ENCODE data around the gene PSENEN.

PSENEN gene

DNA sequence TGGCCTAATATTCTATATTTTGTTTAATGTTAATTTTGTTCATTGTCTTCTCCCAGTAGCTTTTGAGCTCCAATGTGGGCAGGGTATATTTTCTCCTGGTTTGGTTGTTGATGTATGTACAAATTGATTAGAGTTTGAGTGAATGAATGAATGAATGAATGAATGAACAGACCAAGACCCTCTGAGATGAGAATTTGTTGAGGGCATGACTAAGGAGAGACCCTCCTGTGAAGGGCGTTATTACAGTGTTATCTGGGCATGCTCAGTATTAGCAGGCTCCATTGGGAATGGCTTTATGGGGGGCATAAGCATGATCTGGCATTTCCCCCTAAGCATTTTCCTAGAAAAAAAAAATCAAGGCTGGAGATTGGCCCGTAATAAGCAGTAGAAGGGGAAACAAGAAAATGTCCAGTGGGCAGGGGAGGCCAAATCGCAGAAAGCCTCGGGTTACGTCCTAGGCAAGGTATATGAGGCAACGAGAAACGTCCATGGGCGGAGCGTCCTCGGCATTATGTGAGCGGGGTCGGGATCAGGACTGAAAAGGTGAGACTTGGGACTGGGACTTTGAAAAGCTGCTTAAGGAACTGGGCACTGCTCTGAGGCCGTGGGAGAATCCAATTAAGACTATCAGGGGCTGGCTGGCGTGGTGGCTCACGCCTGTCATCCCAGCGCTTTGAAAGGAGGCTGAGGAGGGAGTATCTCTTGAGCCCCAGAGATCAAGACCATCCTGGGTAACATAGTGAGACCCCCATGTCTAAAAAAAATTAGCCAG is 29.0 kb downstream of the PSENEN start:
- no peak for DNase-seq

DNA sequence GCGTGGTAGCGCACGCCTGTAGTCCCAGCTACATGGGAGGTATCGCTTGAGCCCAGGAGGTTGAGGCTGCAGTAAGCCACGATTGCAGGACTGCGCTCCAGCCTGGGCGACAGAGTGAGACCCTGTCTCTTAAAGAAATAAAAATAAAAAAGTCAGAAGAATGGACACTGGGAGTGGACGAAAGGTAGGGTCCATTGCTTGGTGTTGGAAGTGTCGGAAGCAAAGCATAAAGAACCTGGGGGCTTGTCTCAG is 29.5 kb downstream of the PSENEN start:
- DNase-seq, result no peak

DNA sequence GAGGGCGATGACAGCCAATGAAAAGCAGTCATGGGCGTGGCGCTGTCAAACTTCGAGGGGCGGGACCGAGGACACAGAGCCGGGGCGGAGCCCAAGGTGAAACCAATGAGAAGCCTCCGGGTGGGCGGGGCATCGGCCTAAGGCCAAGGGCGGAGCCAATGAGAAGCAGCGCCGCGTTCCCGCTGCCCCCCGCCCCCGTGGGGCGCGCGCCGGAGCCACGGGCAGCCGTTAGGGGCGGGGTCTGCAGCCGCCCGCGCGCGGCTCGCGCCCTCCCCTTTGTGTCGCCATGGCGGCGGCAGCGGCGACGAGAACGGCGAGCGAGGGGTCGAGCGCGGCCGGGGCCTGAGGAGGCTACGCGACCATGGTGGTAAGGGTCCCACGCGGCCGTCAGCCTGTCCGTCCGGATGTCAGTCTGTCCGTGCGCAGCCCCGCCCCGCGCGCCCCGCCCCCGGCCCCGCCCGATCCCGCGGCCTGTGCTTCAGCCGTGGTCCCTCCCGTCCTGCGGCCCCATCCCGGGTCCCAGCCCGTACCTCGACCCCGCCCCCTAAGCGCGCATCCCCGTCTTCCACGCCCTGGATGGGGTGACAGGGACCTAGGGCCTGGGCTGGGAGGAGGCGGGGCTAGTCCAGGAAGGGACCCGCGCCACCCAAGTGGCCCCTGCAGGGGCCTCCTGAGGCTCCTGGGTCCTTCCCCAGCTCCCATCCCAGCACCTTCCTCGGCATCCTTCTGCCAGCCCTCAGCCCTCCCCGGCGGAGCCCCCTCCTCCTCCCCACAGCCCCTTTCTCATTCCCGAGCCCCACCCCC is 30.0 kb downstream of the PSENEN start, which contains the start of gene ARHGAP33:
ARHGAP33 (plus strand) TSS at position 267 of the 804 bp plus-strand sequence; CDS start at position 362, 95 bp downstream.
- peak; percentile 99 for DNase-seq

- DNase-seq, result no peak
Observed at GRCh38 chr19:35776102-35776788, 30.8 kb downstream of the PSENEN start.

DNA sequence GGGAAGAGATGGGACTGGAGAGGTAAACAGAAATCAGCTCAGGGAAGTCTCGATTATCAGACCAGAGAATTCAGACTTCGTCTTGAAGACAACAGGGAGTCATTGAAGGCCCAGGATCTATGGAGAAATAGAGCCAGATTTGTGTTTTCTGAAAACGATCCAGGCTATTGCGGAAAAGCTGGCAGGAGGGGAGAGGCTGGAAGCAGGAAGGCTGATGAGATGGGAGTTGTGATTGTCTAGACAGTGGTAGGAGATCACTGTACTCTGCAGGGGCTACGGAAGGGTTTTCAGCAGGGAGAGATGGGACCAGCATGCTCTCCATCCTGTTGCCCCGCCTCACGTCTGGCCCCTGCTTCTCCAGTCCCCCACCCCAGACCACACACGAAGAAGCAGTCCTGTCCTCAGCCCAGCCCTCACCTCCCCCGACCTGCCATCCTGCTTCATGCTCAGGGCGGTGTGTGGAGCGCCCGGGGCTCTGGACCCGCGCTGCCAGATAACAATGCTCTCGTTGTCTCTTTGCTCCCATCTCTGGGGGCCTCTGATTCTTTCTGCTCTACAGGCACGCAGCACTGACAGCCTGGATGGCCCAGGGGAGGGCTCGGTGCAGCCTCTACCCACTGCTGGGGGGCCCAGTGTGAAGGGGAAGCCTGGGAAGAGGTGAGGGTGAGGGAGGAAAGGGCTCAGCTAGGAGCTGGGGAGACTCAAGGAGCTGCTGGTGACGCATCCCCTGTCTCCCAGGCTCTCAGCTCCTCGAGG is 31.8 kb downstream of the PSENEN start:
- no peak for DNase-seq

DNA sequence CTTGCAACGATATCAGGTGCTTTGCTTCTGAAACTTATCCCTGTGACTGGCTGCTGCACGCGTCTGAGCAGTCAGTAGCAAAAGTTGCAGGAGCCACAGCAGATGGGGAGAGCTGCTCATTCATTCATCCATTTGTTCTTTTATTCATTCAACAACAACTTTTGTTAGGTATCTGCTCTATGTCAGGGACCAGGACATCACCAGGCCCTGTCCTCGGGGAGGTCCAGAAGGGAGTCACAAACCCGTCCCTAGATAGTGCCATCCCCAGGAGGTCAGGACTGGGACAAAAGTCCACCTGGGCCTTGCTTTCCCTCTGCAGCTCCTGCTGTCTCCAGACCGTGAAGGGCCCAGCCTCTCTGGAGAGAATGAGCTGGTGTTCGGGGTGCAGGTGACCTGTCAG is 32.5 kb downstream of the PSENEN start:
- DNase-seq, result no peak

GRCh38 chr19:35779033-35779432 is 33.6 kb downstream of the PSENEN start:
- DNase-seq, result no peak

DNA sequence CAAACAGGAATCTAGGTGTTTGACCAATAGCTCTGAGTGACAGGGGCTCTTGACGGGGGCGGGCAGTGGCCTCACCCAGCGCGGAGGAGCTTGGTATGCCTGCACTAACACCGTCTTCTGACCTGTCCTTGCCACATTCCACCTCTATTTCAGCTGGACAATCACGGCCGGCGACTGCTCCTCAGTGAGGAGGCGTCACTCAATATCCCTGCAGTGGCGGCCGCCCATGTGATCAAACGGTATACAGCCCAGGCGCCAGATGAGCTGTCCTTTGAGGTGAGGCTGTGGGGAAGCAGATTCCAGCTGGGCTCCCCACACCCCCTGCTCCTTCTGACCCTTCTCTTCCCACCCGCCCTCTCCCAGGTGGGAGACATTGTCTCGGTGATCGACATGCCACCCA is 34.6 kb downstream of the PSENEN start:
- no peak for DNase-seq

- DNase-seq, result no peak
Observed at GRCh38 chr19:35780717-35781116, 35.3 kb downstream of the PSENEN start.

DNA sequence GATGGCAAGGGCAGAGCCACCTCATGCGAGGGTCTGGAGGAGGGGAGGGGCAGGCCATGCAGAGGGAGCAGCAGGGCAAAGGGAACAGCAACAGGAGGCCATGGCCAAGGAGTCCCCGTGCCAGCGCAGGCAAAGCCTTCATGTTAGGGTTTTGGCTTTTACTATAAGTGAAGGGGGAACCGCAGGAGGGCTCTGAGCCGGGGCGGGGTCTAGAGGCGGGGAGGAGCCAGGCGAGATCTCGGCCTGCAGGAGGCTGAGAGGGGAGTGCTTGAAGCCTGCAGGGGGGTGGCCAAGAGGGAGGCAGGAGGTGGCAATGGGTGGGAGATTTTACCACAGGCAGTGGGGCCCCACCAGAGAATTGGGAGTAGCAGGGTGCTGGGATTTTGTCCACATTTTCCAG is 36.2 kb downstream of the PSENEN start:
- no peak for DNase-seq

- no peak for DNase-seq
Observed at GRCh38 chr19:35782589-35782988, 37.1 kb downstream of the PSENEN start.

- no peak for DNase-seq
Observed at GRCh38 chr19:35783469-35784434, 38.3 kb downstream of the PSENEN start.

DNA sequence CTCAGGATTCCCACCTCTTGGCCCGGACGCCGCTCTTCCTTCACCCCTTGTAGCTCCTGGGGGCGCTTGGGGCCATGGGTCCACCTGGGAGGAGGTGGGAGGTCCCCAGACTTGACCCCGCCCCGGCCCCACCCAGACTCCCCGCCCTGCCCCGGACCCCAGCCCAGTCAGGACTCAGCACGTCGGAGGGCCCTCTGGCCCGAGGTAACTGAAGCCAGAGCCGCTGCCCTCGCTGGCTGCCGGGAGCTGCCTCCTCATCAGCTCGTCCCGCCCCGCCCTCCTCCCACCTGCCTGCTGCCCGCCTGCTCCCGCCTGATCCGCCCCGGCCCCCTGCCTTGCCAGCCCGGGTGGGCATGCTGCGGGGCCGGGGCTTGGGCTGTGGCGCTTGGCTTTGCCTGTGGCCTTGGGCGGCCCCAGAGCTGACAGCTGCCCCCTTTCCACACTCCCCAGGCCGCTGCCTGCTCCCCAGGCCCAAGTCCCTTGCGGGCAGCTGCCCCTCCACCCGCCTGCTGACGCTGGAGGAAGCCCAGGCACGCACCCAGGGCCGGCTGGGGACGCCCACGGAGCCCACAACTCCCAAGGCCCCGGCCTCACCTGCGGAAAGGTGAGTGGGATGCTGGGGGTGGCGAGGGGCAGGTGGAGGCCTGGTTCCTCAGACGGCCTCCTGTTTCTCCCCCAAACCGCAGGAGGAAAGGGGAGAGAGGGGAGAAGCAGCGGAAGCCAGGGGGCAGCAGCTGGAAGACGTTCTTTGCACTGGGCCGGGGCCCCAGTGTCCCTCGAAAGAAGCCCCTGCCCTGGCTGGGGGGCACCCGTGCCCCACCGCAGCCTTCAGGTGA is 39.3 kb downstream of the PSENEN start:
- DNase-seq, result no peak

- no peak for DNase-seq
Observed at GRCh38 chr19:35785339-35785627, 39.8 kb downstream of the PSENEN start.

DNA sequence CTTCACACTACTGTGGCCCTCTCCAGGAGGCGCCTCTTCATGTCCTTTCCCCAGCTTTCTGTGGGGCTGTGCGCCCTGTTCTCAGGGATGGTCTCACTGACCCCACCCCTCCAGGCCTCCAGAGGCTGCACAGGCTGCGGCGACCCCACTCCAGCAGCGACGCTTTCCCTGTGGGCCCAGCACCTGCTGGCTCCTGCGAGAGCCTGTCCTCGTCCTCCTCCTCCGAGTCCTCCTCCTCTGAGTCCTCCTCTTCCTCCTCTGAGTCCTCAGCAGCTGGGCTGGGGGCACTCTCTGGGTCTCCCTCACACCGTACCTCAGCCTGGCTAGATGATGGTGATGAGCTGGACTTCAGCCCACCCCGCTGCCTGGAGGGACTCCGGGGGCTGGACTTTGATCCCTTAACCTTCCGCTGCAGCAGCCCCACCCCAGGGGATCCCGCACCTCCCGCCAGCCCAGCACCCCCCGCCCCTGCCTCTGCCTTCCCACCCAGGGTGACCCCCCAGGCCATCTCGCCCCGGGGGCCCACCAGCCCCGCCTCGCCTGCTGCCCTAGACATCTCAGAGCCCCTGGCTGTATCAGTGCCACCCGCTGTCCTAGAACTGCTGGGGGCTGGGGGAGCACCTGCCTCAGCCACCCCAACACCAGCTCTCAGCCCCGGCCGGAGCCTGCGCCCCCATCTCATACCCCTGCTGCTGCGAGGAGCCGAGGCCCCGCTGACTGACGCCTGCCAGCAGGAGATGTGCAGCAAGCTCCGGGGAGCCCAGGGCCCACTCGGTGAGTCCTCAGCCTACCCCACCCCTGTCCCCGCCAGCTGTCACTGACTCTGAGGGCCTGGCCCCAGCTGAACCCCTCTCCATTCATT is 41.1 kb downstream of the PSENEN start:
- no peak for DNase-seq

DNA sequence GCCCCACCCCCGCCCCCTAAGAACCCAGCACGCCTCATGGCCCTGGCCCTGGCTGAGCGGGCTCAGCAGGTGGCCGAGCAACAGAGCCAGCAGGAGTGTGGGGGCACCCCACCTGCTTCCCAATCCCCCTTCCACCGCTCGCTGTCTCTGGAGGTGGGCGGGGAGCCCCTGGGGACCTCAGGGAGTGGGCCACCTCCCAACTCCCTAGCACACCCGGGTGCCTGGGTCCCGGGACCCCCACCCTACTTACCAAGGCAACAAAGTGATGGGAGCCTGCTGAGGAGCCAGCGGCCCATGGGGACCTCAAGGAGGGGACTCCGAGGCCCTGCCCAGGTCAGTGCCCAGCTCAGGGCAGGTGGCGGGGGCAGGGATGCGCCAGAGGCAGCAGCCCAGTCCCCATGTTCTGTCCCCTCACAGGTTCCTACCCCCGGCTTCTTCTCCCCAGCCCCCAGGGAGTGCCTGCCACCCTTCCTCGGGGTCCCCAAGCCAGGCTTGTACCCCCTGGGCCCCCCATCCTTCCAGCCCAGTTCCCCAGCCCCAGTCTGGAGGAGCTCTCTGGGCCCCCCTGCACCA is 41.9 kb downstream of the PSENEN start:
- no peak for DNase-seq

DNA sequence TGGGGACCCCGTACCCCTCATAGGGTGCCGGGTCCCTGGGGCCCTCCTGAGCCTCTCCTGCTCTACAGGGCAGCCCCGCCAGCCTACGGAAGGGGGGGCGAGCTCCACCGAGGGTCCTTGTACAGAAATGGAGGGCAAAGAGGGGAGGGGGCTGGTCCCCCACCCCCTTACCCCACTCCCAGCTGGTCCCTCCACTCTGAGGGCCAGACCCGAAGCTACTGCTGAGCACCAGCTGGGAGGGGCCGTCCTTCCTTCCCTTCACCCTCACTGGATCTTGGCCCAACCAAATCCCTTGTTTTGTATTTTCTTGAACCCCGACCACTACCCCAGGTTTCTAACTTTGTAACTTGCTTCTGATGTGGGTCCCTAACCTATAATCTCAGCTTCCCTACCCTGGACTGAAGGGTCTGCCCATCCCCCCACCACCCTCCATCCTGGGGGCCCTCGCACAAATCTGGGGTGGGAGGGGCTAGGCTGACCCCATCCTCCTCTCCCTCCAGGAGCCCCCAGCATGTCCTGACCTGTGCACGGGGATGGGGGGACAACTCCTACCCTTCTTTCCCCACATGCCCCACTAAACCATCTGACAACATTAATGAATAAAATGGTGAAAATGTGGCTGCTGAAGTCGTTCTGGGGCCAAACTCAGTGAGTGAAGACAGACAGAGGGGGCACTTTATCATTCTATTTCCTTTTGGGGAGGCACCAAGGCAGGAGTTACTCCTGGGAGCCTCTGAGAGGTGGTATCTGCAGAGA is 42.9 kb downstream of the PSENEN start:
- DNase-seq, result no peak

DNA sequence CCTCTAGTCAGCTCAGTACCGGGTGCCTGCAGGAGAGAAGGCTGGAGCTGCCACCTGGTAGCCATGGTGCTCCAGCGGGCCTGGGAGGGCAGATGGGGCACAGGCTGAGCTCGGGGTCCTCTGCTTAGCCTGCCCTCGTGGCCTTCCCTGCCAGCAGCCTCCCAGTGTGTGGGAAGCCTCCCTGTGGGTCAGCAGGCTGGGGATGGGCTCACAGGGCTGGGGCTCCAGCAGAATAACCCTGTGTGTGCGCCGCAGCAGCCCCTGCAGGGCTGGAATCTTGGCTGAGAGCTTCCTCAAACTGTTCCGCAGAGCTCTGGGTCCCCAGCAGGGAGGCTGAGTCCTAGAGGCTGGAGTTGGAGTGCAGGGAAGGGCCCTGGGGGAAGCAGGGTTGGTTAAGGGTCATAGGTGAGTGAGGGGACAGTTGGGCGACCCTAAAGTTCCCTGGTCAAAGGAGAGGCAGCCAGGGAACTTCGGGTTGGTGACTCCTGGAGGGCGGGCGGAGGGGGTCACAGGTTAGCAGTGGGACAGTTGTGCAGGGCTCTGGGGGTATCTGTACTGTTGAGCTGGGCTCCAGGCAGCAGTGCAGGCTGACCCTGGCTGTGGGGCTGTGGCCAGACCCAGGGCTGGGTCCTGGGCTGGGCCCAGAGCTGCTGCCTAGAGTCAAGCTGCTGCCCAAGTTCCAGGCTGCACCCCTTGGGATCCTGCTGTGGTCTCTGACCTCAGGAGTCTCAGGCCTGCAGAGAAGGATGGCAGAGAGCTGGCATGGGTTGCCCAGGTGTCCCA is 43.9 kb downstream of the PSENEN start:
- DNase-seq, result no peak

All from activated CD4-positive, alpha-beta T cell treated with anti-CD3 and anti-CD28 coated beads for 4 hours (primary cell).